ENCODE results near the gene SCAF1.

SCAF1 gene

DNA sequence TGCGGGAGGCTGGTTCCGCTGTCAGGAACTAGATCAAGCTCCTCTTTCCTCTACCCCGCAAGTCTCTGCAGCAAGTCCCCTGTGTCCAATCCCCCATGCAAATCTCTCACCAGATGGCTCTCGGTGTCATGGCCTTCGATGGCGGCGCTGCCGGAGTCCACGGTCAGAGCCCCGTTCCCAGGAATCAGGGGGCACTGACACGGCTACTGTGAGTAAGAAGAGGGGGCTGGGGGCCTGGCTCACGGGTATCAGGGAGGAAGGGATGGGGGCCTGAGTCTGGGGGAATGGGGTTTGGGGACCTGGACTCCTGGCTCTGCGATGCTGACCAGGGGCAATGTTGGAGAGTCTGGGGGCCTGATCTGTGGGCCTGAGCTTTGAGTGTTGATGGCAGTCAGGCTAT is 4.0 kb downstream of the SCAF1 start:
- no peak overlapping the region for H3K4me3 ChIP-seq (ENCODE audit: control insufficient read depth, low read depth, low read length)
- DNase-seq (ENCODE audit: low read depth) = no peak
- TF ChIP-seq, protein P1, sequence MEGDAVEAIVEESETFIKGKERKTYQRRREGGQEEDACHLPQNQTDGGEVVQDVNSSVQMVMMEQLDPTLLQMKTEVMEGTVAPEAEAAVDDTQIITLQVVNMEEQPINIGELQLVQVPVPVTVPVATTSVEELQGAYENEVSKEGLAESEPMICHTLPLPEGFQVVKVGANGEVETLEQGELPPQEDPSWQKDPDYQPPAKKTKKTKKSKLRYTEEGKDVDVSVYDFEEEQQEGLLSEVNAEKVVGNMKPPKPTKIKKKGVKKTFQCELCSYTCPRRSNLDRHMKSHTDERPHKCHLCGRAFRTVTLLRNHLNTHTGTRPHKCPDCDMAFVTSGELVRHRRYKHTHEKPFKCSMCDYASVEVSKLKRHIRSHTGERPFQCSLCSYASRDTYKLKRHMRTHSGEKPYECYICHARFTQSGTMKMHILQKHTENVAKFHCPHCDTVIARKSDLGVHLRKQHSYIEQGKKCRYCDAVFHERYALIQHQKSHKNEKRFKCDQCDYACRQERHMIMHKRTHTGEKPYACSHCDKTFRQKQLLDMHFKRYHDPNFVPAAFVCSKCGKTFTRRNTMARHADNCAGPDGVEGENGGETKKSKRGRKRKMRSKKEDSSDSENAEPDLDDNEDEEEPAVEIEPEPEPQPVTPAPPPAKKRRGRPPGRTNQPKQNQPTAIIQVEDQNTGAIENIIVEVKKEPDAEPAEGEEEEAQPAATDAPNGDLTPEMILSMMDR (conservative IDR thresholded peaks at IDR 0.05; ENCODE audit: control insufficient read depth, insufficient read depth, low read depth, low read length) = no peak

GRCh38 chr19:49646586-49646985 is 4.6 kb downstream of the SCAF1 start:
- H3K4me3 ChIP-seq (ENCODE audit: control insufficient read depth, low read depth, low read length) = no peak overlapping the region
- TF ChIP-seq, protein P1 (conservative IDR thresholded peaks at IDR 0.05; ENCODE audit: control insufficient read depth, insufficient read depth, low read depth, low read length) = no peak
- DNase-seq (ENCODE audit: low read depth) = no peak

- no peak for DNase-seq (ENCODE audit: low read depth)
- TF ChIP-seq, protein P1 (conservative IDR thresholded peaks at IDR 0.05; ENCODE audit: control insufficient read depth, insufficient read depth, low read depth, low read length) = no peak
- H3K4me3 ChIP-seq (ENCODE audit: control insufficient read depth, low read depth, low read length) = no peak overlapping the region
These were observed 9.2 kb downstream of the SCAF1 start for GRCh38 chr19:49651029-49651819.

DNA sequence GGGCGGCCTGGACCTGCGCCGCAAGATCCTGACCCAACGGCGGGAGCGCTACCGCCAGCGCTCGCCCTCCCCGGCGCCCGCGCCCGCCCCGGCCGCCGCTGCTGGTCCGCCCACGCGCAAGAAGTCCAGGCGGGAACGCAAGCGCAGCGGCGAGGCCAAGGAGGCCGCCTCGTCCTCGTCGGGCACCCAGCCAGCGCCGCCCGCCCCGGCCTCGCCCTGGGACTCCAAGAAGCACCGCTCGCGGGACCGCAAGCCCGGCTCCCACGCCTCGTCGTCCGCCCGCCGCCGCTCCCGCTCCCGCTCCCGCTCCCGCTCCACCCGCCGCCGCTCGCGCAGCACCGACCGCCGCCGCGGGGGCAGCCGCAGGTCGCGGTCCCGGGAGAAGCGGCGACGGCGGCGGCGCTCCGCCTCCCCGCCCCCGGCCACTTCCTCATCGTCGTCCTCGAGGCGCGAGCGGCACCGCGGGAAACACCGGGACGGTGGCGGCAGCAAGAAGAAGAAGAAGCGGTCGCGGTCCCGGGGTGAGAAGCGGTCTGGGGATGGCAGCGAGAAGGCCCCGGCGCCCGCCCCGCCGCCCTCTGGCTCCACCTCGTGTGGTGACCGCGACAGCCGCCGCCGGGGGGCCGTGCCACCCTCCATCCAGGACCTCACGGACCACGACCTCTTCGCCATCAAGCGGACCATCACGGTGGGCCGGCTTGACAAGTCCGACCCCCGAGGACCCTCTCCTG is 10.0 kb downstream of the SCAF1 start:
- TF ChIP-seq, protein P1 (conservative IDR thresholded peaks at IDR 0.05; ENCODE audit: control insufficient read depth, insufficient read depth, low read depth, low read length) = no peak
- no peak overlapping the region for H3K4me3 ChIP-seq (ENCODE audit: control insufficient read depth, low read depth, low read length)

DNA sequence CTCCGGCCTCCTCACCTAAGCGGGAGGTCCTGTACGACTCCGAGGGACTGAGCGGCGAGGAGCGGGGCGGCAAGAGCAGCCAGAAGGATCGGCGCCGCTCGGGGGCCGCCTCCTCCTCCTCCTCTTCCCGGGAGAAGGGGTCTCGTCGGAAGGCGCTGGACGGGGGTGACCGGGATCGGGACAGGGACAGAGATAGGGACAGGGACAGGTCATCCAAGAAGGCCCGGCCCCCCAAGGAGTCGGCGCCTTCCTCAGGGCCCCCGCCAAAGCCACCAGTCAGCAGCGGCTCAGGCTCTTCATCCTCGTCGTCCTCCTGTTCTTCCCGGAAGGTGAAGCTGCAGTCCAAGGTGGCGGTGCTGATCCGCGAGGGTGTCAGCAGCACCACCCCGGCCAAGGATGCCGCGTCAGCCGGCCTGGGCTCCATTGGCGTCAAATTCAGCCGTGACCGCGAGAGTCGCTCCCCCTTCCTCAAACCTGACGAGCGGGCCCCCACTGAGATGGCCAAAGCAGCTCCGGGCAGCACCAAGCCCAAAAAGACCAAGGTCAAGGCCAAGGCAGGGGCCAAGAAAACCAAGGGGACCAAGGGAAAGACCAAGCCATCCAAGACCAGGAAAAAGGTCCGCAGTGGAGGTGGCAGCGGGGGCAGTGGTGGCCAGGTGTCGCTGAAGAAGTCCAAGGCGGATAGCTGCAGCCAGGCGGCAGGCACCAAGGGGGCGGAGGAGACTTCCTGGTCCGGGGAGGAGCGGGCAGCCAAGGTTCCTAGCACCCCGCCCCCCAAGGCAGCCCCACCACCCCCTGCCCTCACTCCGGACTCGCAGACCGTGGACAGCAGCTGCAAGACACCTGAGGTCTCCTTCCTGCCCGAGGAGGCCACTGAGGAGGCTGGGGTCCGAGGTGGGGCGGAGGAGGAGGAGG is 10.8 kb downstream of the SCAF1 start:
- no peak for DNase-seq (ENCODE audit: low read depth)
- no peak overlapping the region for H3K4me3 ChIP-seq (ENCODE audit: control insufficient read depth, low read depth, low read length)
- TF ChIP-seq, protein P1 (conservative IDR thresholded peaks at IDR 0.05; ENCODE audit: control insufficient read depth, insufficient read depth, low read depth, low read length) = no peak

More for the DNA sequence above, 10.0 kb downstream of the SCAF1 start:
- DNase-seq (ENCODE audit: low read depth) = no peak

DNA sequence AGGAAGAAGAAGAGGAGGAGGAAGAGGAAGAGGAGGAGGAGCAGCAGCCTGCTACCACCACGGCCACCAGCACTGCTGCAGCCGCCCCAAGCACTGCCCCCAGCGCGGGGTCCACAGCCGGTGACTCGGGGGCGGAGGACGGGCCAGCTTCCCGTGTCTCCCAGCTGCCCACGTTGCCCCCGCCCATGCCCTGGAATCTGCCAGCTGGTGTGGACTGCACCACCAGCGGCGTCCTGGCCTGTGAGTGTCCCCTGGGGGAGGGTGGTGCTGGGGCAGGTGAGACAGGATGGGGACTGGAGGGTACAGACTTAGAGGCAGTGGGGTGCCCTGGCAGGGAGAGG is 11.4 kb downstream of the SCAF1 start:
- no peak for DNase-seq (ENCODE audit: low read depth)
- no peak overlapping the region for H3K4me3 ChIP-seq (ENCODE audit: control insufficient read depth, low read depth, low read length)
- TF ChIP-seq, protein P1 (conservative IDR thresholded peaks at IDR 0.05; ENCODE audit: control insufficient read depth, insufficient read depth, low read depth, low read length) = no peak

All from fibroblast of mammary gland (primary cell).